GM12892 (cell line): ENCODE data around the gene SMYD1.

Experiments
- POLR2A ChIP-seq: IDR thresholded peaks from 2 replicates; pipeline ENCODE4 v1.6.1; 2011; ENCODE audit warnings: low read depth, low read length, control low read depth
- POLR2AphosphoS5 ChIP-seq: IDR thresholded peaks from 2 replicates; pipeline ENCODE4 v1.6.1; 2011; ENCODE audit warnings: low read depth, low read length, control low read depth
- TAF1 ChIP-seq: IDR thresholded peaks from 2 replicates; pipeline ENCODE4 v1.6.1; 2011; ENCODE audit warnings: low read depth, mild to moderate bottlenecking, control low read depth, low read length, borderline replicate concordance

GRCh38 chr2:88038263-88039105 lies 29.1 kb upstream of the SMYD1 start:
- no peak for TF ChIP-seq TAF1
- no peak for TF ChIP-seq POLR2AphosphoS5
- TF ChIP-seq POLR2A: no peak
